Endothelial cell of umbilical vein (primary cell): ENCODE measurements around the gene ZNF471. TPM values are rescaled to one million over a fixed set of nuclear protein-coding genes. Genes with fewer than 3 reads are reported as not detected.

Experiments used
- BruUV-seq: library from RNA; stranded (reverse); fragments of 400-500 nt; replicated peaks from 2 replicates; lab custom pipeline; 2021; lab: Mats Ljungman, UMichigan
- CTCF ChIA-PET: fragments of 300-600, 350-600 bp; sonication (Branson Sonifier 250); formaldehyde crosslinking; loops from one replicate; lab custom pipeline; 2021; ENCODE audit warnings: antibody characterized with exemption, inconsistent platforms; lab: Charles Lee
- POLR2A ChIA-PET: fragments of 300-600, 350-600 bp; sonication (Branson Sonifier 250); formaldehyde crosslinking; loops from one replicate; lab custom pipeline; 2021; ENCODE audit warnings: antibody characterized with exemption, inconsistent platforms; lab: Charles Lee
- DNase-seq: peaks from one replicate; pipeline ENCODE4 v3.0.0-alpha.2; 2011; ENCODE audit warnings: low read depth, low spot score
- FAIRE-seq: peaks from 2 replicates; lab custom pipeline; 2011; peaks lifted over from hg19 to GRCh38; lab: Jason Lieb, UNC
- H2AFZ ChIP-seq: 2 replicates; pipeline ENCODE4 v1.6.0; 2012; ENCODE audit warnings: low read depth, low read length, control low read depth, inconsistent platforms
- H3K27ac ChIP-seq: 2 replicates; pipeline ENCODE4 v1.5.1; 2011; ENCODE audit warnings: low read depth, mild to moderate bottlenecking, control low read depth, low read length, moderate library complexity; ENCODE audit not compliant: insufficient read depth
- H3K27me3 ChIP-seq, 2 experiments: 2 replicates each; pipeline versions ENCODE4 v1.6.0 to v1.6.1; 2011; ENCODE audit warnings: low read length in 2 of 2, mixed read lengths in 1 of 2; ENCODE audit not compliant: control insufficient read depth in 2 of 2, insufficient read depth in 2 of 2
- H3K36me3 ChIP-seq, 2 experiments: 2 replicates in 1 of 2; 3 replicates in 1 of 2; pipeline ENCODE4 v1.5.1; 2011; ENCODE audit warnings: low read length in 2 of 2, mild to moderate bottlenecking in 1 of 2, moderate library complexity in 1 of 2; ENCODE audit not compliant: control insufficient read depth in 2 of 2, insufficient read depth in 2 of 2; ENCODE audit errors: extremely low read depth in 1 of 2
- H3K4me1 ChIP-seq: 3 replicates; pipeline ENCODE4 v1.5.1; 2011; ENCODE audit warnings: mild to moderate bottlenecking, low read length; ENCODE audit not compliant: control insufficient read depth, insufficient read depth; ENCODE audit errors: extremely low read depth
- H3K4me2 ChIP-seq: 2 replicates; pipeline ENCODE4 v1.6.1; 2011; ENCODE audit warnings: low read length, control low read depth, mixed read lengths; ENCODE audit not compliant: insufficient read depth
- H3K4me3 ChIP-seq, 3 experiments: fragments of 200-600 bp in 1 of 3; sonication (generic), shearing (Covaris generic) in 1 of 3; replicated peaks in 1 of 3; 2 replicates each; pipeline ENCODE4 v1.5.1; 2011 to 2016; ENCODE audit warnings: control low read depth in 3 of 3, low read length in 3 of 3, mild to moderate bottlenecking in 2 of 3, inconsistent platforms in 1 of 3, low read depth in 1 of 3, moderate library complexity in 1 of 3; ENCODE audit not compliant: insufficient read depth in 1 of 3
- H3K79me2 ChIP-seq: 2 replicates; pipeline ENCODE4 v1.6.0; 2012; ENCODE audit warnings: low read length, inconsistent platforms; ENCODE audit not compliant: control insufficient read depth, insufficient read depth
- H3K9ac ChIP-seq: replicated peaks from 2 replicates; pipeline ENCODE3; 2011; ENCODE audit warnings: low read length, control low read depth; ENCODE audit not compliant: insufficient read depth; ENCODE audit errors: extremely low read depth
- H3K9me1 ChIP-seq: replicated peaks from 3 replicates; pipeline ENCODE4 v1.6.0; 2011; ENCODE audit warnings: mild to moderate bottlenecking, low read length; ENCODE audit not compliant: control insufficient read depth, insufficient read depth; ENCODE audit errors: extremely low read depth
- H3K9me3 ChIP-seq: replicated peaks from 2 replicates; pipeline ENCODE4 v1.5.1; 2012; ENCODE audit warnings: low read length, inconsistent platforms; ENCODE audit not compliant: control insufficient read depth, insufficient read depth
- H4K20me1 ChIP-seq: replicated peaks from 2 replicates; pipeline ENCODE3; 2011; ENCODE audit warnings: mild to moderate bottlenecking, low read length; ENCODE audit not compliant: control insufficient read depth, insufficient read depth; ENCODE audit errors: extremely low read depth
- CTCF ChIP-seq, 2 donors: IDR thresholded peaks; 1 replicate in 1 of 2; 2 replicates in 1 of 2; pipeline ENCODE4 v1.5.1; 2011; ENCODE audit warnings: low read length in 2 of 2, mild to moderate bottlenecking in 2 of 2, moderate library complexity in 2 of 2, control low read depth in 1 of 2, inconsistent platforms in 1 of 2, low read depth in 1 of 2; ENCODE audit not compliant: insufficient read depth in 1 of 2; ENCODE audit errors: extremely low read depth in 1 of 2
- EZH2 ChIP-seq: IDR thresholded peaks from 2 replicates; pipeline ENCODE4 v1.6.1; 2012; ENCODE audit warnings: borderline replicate concordance, low read depth, mild to moderate bottlenecking, moderate library complexity, low read length, inconsistent platforms; ENCODE audit not compliant: severe bottlenecking
- FOS ChIP-seq: IDR thresholded peaks from 2 replicates; pipeline ENCODE4 v1.6.1; 2011; ENCODE audit warnings: mild to moderate bottlenecking, low read length, moderate library complexity, borderline replicate concordance; ENCODE audit not compliant: insufficient read depth
- GATA2 ChIP-seq: IDR thresholded peaks from 2 replicates; pipeline ENCODE4 v1.7.0; 2011; ENCODE audit warnings: low read depth, mild to moderate bottlenecking, moderate library complexity, mixed read lengths, low read length; ENCODE audit not compliant: insufficient read length, insufficient read depth
- JUN ChIP-seq: IDR thresholded peaks from 2 replicates; pipeline ENCODE4 v1.6.1; 2011; ENCODE audit warnings: borderline replicate concordance, low read depth; ENCODE audit not compliant: insufficient read length, insufficient read depth
- MAX ChIP-seq: IDR thresholded peaks from 2 replicates; pipeline ENCODE4 v1.6.1; 2011; ENCODE audit not compliant: insufficient read depth, insufficient read length
- MYC ChIP-seq: IDR thresholded peaks from one replicate; pipeline ENCODE4 v1.6.1; 2011; ENCODE audit warnings: mild to moderate bottlenecking, low read depth, low read length
- POLR2A ChIP-seq: IDR thresholded peaks from 2 replicates; pipeline ENCODE4 v1.6.1; 2012; ENCODE audit warnings: low read depth, mild to moderate bottlenecking, control low read depth, low read length
- POLR2AphosphoS5 ChIP-seq: IDR thresholded peaks from 2 replicates; pipeline ENCODE4 v1.6.1; 2012; ENCODE audit warnings: low read depth, mild to moderate bottlenecking, control low read depth, low read length, moderate library complexity; ENCODE audit not compliant: insufficient read depth
- dilution Hi-C: fragments of 300-500 bp; cut with MboI; formaldehyde crosslinking; loops from one replicate; pipeline ENCODE4 v1.15.0; 2019; ENCODE audit warnings: low sequenced_read_pairs; ENCODE audit not compliant: extremely low pct_ligation_motif_present
- intact Hi-C: fragments of 100-400 bp; cut with micrococcal nuclease; formaldehyde crosslinking; loops from one replicate; pipeline ENCODE4 v1.10.0; 2022
- polyA plus RNA-seq, 4 experiments: library from polyadenylated mRNA; depleted of rRNA in 3 of 4; stranded (reverse) in 3 of 4; unstranded in 1 of 4; fragments of >200 nt; gene quantifications; 2 replicates each; pipeline versions ENCODE4 v1.2.1 to v1.2.3, GENCODE V29; 2011 to 2012; ENCODE audit warnings: missing spikeins in 1 of 4
- total RNA-seq: library from RNA; stranded (reverse); gene quantifications from 2 replicates; pipeline ENCODE4 v1.2.3, GENCODE V29; 2021

The ZNF471 gene
- total and polyA plus RNA-seq, 2 donors (not counting 3 experiments of a cell fraction or from before 2014, with no cell fraction given): 0.92 to 3.1 TPM

GRCh38 chr19:56573914-56574313, 66.3 kb downstream of the ZNF471 start:
- ChIA-PET CTCF (no interaction called here), POLR2A (no interaction called here)
- dilution Hi-C loops (no loop called here), intact Hi-C loops (no loop called here)
- H2AFZ ChIP-seq: no peak overlapping the region
- H3K4me3 ChIP-seq: no peak overlapping the region
- no peaks in the 10 kb centered on the region for H4K20me1 ChIP-seq
- no peaks in the 10 kb centered on the region for H3K27me3 ChIP-seq
- DNase-seq (no peak), FAIRE-seq (no peak)
- H3K9me1 ChIP-seq: no peaks in the 10 kb centered on the region
- H3K36me3 ChIP-seq: peaks cover 0 to 3% of the 10 kb centered on the region in 2 experiments
- H3K9me3 ChIP-seq: peaks cover 26% of the 10 kb centered on the region
- TF ChIP-seq MAX (no peak), POLR2AphosphoS5 (no peak), POLR2A (no peak), FOS (no peak), GATA2 (no peak), JUN (no peak), EZH2 (no peak), MYC (no peak), CTCF (IDR thresholded peaks at IDR 0.05; ENCODE audit: extremely low read depth in 1 of 2, insufficient read depth in 1 of 2, low read depth in 1 of 2, low read length in 2 of 2) (no peak)
- no peaks in the 10 kb centered on the region for H3K4me1 ChIP-seq
- H3K79me2 ChIP-seq: no peaks in the 10 kb centered on the region
- no peak overlapping the region for H3K4me2 ChIP-seq
- BruUV-seq: no TSS peak
- H3K27ac ChIP-seq: no peak overlapping the region
- H3K9ac ChIP-seq: no peak overlapping the region
